Hematopoietic multipotent progenitor cell treated with erythropoietin and hydrocortisone succinate and interleukin-3 and kit ligand, for 15 days (in vitro differentiated cells): ENCODE results near the gene FCGR3A.
"Not testable (repeated sequence)": the region's sequence is repeated elsewhere in the genome, so short reads cannot be mapped to it uniquely, and the experiment has no call there.

Source experiments
- DNase-seq: peaks from one replicate; pipeline ENCODE4 v3.0.0-alpha.2; 2015; ENCODE audit warnings: low spot score

The FCGR3A gene

DNA sequence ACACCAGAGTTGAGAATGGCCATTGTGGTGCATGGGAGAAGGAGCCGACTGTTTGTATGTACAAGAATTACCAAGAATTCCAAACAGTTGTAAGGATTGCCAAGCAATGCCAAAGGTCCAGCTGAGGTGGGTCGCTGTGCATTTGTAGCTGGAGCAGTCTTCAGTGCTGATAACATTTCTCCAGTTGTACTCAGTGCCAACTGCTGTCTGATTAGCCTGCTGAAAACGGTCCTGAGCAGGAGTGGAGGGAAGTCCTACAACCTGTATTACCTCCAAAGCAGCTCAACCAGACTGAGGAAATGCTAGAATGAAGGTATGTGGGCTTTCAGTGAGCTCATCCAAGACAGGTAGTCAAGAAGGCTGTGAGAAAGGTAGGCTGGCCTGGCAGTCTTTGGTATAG is 6.5 kb upstream of the FCGR3A start:
- peak; percentile 51 for DNase-seq

DNA sequence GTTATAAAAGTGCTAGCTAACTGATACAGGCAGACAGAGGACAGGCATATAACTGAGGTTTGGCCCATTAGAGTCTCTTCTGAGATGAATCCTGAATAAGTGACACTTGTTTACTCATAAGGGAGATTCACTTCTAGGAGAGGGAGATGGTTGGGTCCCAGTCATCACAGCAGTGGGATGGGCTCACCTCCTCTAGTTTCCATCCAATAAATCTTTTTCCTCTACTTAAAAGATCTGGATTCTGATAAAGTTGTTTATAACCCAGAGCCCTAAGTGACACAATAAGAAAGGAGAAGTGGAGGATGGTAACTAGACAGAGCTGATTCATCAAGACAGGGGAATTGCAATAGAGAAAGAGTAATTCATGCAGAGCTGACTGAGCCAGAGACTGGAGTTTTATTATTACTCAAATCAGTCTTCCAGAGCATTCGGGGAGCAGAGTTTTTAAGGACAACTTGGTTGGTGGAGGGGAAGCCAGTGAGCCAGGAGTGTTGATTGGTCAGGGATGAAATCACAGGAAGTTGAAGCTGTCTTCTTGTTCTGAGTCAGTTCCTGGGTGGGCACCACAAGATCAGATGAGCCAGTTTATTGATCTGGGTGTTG is 5.3 kb upstream of the FCGR3A start:
- DNase-seq, result not testable (repeated sequence)

GRCh38 chr1:161554340-161554739 is 4.7 kb upstream of the FCGR3A start:
- not testable (repeated sequence) for DNase-seq

GRCh38 chr1:161553631-161554030 is 4.0 kb upstream of the FCGR3A start:
- DNase-seq, result not testable (repeated sequence)

- not testable (repeated sequence) for DNase-seq
These were observed 1.3 kb upstream of the FCGR3A start for GRCh38 chr1:161550942-161551341.

- DNase-seq, result not testable (repeated sequence)
These were observed 740 bp downstream of the FCGR3A start for GRCh38 chr1:161548749-161549406.

DNA sequence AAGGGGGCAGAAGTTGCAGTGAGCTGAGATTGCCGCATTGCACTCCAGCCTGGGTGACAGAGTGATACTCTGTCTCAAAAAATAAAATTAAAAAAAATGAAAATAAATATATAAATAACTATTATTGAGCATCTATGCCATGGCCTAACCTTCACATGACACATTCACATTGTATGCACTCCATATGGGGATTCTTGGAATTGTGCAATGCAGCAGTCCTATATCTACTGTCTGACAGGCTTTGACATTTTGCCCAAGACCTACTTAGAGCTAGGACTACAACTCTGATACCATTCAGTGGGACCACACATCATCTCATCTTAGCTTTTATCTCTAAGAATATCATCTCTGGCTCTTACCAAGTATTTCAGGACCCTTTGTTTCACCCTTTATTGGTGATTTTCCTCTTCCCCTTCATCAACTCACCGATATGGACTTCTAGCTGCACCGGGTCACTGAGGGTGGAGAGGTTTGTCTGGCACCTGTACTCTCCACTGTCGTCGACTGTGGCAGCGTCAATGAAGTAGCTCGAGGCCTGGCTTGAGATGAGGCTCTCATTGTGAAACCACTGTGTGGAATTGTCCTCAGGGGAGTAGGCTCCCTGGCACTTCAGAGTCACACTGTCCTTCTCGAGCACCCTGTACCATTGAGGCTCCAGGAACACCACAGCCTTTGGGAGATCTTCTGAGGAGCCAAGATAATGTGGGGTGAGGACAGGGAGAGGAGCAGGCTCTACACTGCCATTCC is 1.4 kb downstream of the FCGR3A start:
- not testable (repeated sequence) for DNase-seq

DNA sequence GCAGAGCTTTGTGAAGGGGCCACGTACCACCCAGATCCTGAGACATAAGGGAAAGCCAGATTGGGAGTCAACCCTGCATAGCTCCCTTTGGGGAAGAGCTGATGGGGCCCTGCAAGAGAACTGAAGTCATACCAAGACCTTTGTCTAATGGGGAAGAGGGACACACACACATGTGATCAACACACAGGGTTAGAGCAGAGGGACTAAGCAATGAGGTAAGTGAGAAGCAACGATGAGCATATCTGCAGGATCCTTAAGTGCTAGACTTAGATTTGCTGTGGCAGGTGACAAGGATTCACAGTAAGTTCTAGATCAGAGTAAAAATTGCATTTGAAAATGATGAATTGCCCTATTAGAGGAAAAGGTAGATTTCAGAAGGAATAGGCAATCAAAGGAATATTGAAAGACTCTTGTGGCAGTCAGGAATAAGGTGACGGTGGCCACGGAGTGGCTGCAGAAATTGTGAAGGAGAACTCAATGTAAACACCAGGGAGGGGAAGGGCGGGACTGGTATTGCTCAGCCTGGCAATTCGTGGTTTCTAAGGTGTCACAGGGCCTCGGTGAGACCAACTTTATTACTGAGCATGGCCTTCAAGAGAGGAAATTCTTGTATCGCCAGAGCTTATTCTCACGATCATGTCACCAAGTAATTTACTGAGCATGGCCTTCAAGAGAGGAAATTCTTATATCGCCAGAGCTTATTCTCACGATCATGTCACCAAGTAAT is 4.5 kb downstream of the FCGR3A start:
- DNase-seq, result peak; percentile 43

DNA sequence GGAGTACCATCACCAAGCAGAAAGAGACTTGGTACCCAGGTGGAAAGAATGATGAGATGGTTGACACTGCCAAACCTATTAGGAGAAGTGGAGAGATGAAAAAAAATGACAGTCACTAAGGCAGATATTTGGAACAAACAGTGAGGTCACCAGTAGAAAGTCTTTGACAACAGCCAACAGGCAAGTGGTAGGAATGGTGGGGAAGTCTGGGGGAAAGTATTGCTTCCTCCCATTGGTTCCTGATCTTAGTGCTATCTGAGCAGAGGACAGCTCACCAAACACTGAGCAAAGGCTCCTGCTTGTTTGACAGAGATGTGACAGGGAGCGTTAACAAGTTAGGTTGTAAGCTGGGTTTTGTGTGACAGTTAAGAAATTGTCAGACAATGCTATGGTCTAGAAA is 6.5 kb downstream of the FCGR3A start:
- peak; percentile 50 for DNase-seq

- DNase-seq, result peak; percentile 88
These were observed 7.5 kb downstream of the FCGR3A start for GRCh38 chr1:161542091-161542559.

DNA sequence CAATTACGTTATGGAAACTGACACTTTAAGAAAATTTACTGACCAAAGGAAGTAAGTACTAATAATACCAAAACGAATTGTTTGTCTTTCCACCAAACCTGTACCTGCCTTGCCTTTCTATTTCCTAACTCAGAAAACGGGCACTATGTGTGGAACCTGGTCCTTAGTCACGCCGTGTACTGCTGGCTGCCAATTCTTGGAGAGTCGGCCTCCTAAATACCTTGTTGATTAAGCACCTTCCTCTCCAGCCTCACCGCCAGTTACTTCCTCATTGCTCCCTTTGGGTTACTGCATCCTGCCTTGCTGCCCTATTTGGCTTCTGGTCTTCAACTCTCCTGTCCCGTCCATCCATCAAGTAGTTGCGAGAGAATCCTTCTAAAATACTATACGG is 9.1 kb downstream of the FCGR3A start:
- peak; percentile 64 for DNase-seq

DNA sequence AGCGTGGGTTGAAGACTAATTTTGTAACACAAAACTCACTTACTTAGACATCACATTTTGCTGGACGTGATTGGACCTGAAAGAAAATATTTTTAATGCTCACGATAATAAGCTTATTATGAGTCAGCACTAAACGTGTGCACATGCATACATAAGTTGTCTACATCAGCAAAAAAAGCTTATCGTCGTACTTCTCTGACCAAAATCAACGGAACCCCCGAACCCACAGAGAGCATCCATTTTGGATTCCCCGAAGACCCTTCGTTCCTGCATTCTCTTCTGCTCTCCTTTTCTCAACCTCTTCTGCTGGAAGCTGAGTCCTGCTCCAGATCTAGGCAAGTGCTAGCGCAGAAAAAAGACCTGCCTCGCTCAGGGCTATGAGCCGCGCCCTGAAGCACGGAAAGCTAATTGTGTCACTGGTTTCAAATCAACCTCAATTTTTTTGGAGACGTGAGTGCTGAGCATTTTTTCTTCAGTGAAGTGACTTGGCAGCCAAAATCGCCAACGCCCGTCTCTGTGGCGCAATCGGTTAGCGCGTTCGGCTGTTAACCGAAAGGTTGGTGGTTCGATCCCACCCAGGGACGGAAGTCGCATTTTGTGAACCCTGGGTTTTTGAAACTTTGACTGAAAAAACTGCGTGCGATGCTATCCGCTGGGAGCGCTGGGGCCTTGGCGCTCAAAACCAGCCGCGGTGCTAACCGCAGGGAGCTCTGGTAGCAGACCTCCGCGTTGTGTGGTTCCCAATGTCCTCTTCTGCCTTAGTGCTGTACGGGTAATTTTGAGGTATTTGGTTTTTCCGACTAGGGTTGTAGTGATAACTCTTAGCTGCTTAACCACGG is 9.7 kb downstream of the FCGR3A start:
- peak; percentile 91 for DNase-seq

- not testable (repeated sequence) for DNase-seq
These were observed 10.6 kb downstream of the FCGR3A start for GRCh38 chr1:161538925-161539479.

DNA sequence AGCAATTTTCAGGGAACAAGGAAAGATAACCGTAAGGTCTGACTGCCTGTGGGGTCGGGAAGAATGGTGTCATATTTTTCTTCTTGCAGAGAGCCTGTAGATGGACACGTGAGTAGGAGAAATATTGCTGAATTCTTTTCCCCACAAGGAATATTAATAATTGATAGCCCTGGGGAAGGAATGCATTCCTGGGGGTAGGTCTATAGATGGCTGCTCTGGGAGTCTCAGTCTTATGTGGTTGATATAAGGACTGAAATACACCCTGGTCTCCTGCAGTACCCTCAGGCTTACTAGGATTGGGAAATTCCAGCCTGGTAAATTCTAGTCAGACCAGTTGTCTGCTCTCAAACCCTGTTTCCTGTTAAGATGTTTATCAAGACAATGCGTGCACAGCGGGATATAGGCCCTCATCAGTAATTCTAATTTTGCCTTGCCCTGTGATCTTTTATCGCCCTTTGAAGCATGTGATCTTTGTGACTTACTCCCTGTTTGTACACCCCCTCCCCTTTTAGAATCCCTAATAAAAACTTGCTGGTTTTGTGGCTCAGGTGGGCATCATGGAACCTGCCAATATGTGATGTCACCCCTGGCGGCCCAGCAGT is 12.4 kb downstream of the FCGR3A start:
- not testable (repeated sequence) for DNase-seq

DNA sequence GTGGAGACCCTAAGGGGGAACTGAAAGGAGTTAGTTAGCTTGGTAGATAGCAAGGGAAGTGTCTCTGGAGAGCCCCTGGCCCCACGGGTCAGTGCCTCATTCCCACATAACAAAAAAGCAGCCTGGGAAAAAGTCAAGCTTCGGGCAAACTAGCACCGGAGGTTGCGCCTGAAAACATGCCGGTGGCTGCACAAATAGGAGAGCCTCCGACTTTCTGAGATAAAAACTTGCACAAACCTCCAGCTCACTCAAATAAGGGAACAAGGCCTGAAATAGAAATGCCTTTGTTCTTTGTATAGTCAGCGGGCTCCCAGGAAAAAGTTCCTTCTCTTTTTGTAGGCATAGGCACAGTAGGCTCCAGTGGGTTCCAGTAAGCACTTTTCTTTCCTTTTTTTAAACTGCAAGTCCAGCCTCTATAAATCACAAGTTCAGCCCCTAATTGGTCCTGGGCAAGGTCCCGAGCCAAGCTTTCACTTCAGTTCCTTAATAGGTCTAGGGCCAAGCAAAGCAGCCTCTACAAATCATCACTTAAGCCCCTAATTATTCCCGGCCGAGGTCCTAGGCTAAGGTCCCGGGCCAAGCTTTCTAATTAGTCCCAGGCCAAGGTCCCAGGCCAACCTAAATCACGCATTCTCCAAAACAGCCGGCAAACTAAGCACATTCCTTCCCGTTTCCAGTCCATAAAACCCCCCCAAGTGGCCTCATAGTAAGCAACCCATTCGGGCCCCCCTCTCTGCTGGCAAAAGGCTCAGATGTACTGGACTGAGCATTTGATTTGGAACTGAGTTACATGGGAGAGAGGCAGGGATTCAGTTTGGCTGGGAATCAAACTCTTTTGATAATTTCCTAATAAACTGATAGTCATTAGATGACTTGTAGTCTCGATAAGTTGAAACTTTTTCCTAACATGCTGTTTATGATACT is 16.7 kb downstream of the FCGR3A start:
- DNase-seq, result peak; percentile 1

DNA sequence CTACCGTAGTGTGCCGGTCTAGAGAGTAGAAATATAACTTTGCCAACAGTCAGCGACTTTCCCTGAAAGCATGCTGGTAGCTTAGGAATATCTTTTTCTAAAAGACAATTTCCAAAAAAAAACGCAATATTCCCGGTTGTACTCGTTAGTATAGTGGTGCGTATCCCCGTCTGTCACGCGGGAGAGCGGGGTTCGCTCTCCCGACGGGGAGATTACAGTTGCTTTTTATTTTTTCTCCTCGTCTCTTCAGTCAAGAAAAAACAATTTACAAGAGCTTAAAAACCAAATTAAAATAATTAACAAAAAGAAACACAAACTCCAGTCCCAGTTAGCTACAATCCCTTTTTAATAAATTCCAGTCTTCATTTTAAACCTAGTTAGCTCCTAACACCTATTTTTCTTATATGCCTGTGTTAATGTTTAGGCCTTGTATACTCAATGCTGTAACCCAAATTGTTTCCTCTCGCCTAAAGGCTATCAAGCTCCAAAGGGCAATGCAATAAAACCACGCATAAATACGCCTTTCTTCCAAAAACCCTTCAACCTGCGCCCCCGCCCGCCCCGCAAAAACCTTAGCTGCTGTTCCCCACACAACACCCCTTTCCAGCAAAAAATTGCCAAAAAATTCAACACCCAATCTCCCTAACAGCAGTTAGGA is 17.5 kb downstream of the FCGR3A start:
- DNase-seq, result peak; percentile 2

DNA sequence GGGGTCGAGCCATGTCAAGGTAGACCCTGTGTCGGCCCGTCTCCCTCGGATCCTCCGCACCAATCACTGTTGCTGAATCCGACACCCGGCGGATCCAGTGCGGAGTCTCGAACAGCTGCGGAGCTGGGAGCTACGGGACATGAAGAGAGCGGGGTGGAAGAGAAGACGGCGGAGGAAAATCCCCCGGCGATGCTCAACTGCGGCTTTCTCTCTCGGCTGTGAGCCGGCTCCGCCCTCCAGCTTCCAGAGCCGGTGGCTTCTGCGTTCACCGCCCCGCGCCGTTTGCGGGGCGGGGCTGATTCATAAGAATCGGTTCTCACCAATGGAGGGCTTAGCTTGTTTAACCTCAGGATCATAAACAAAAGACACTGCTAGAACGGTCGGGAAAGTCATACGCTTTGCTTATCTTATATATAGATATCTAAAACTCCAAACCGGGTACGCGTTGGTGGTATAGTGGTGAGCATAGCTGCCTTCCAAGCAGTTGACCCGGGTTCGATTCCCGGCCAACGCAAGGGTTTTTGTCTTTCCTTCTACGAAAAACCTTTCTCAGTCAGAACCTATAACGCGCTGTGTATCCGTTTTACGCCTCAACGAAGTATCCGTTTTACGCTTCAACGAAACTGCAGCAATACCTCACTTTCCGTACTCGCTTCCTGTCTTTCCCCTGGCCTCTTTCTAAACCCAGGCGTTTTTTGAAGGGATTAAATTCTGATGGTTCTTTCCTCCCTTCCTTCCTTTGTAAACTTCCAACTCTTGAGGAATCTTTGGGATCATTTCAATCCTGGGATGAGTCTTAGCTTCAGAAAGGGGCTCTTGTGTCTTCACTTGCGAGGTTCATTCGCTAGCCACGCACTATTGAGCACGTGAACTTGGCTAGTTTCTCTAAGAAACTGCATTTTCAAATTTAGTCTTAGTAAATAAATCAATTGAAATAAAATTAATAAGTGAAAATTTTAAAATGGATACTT is 18.7 kb downstream of the FCGR3A start:
- DNase-seq, result peak; percentile 91

DNA sequence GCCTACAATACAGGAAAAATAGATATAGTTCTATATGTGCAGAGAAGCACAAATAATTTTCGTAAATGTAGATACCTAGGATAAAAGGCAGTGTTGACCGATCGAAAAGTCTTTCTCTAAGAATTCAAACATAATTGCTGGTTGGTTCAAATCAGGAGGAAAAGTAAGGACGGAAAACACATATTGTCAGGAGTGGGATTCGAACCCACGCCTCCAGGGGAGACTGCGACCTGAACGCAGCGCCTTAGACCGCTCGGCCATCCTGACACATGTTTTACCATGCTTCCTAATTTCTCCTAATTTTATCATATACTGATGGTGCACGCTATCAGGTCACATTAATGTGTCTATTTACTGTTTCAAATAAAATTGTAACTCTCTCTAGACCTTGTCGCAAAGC is 19.5 kb downstream of the FCGR3A start:
- peak; percentile 79 for DNase-seq
